Stomach (tissue), 9 donors: ENCODE measurements around the gene FARS2. TPM values are rescaled to one million over a fixed set of nuclear protein-coding genes. Genes with fewer than 3 reads are reported as not detected.

Experiments used
- DNase-seq, 2 donors: peaks; one replicate each; pipeline versions ENCODE4 v3.0.0 to v3.0.0-alpha.2; 2013 to 2019
- H3K27ac ChIP-seq, 5 donors: fragments of 200-600 bp in 4 of 5; sonication (generic) in 4 of 5; one replicate each; pipeline ENCODE4 v1.5.1; 2013 to 2019; ENCODE audit warnings: mild to moderate bottlenecking in 1 of 5, moderate library complexity in 1 of 5
- H3K27me3 ChIP-seq, 3 donors: fragments of 200-600 bp; sonication (generic); one replicate each; pipeline ENCODE4 v1.5.1; 2017 to 2019; ENCODE audit warnings: mixed run types in 1 of 3
- H3K36me3 ChIP-seq, 4 donors: fragments of 200-600 bp; sonication (generic); 1 replicate in 3 of 4; 2 replicates in 1 of 4; pipeline ENCODE4 v1.5.1; 2016 to 2019
- H3K4me1 ChIP-seq, 4 donors: fragments of 200-600 bp; sonication (generic); one replicate each; pipeline ENCODE4 v1.5.1; 2016 to 2019
- H3K4me3 ChIP-seq, 4 donors: fragments of 200-600 bp; sonication (generic) in 3 of 4; one replicate each; pipeline ENCODE4 v1.5.1; 2016 to 2019; ENCODE audit warnings: mild to moderate bottlenecking in 1 of 4
- H3K9me3 ChIP-seq, 4 donors: fragments of 200-600 bp; sonication (generic); one replicate each; pipeline ENCODE4 v1.5.1; 2016 to 2019
- CTCF ChIP-seq, 7 experiments: fragments of 450-650 bp in 4 of 7; fragments of 200-600 bp in 3 of 7; sonication (generic) in 3 of 7; IDR thresholded peaks; one replicate each; pipeline ENCODE4 v1.5.1; 2016 to 2019; ENCODE audit warnings: antibody characterized with exemption in 7 of 7, control low read depth in 2 of 7, mild to moderate bottlenecking in 1 of 7
- EP300 ChIP-seq: sonication (generic); formaldehyde crosslinking; IDR thresholded peaks from one replicate; pipeline ENCODE4 v1.6.1; 2017; ENCODE audit warnings: antibody characterized with exemption
- POLR2A ChIP-seq, 4 donors: fragments of 450-650 bp; IDR thresholded peaks; one replicate each; pipeline ENCODE4 v1.6.1; 2016; ENCODE audit warnings: antibody characterized with exemption in 4 of 4, control low read depth in 2 of 4, mild to moderate bottlenecking in 1 of 4, moderate library complexity in 1 of 4
- POLR2AphosphoS5 ChIP-seq, 3 donors: sonication (generic); formaldehyde crosslinking; IDR thresholded peaks; one replicate each; pipeline ENCODE4 v1.6.1; 2016; ENCODE audit warnings: antibody characterized with exemption in 3 of 3
- WGBS, 5 donors: extraction: QIAGEN DNeasy Blood & Tissue Kit in 3 of 5; methylation state at CpG; one replicate each; pipeline versions ENCODE4 v1.1.5 to v1.1.7; 2013 to 2018; 5-methylcytosine and 5-hydroxymethylcytosine counted together
- intact Hi-C: fragments of 100-400 bp; cut with DNase I; formaldehyde crosslinking; loops from one replicate; pipeline ENCODE4 v1.15.1; 2023; ENCODE audit warnings: low total_unique reads
- polyA plus RNA-seq, 3 donors: library from polyadenylated mRNA; stranded (reverse); fragments of 200-250 nt; gene quantifications; one replicate each; pipeline ENCODE4 v1.2.3, GENCODE V29; 2013
- total RNA-seq, 5 donors: library from RNA; depleted of rRNA; stranded (reverse); fragments of >200 nt; gene quantifications; one replicate each; pipeline versions ENCODE4 v1.1.0 to v1.2.3, GENCODE V29; 2014 to 2016
- donor health status: healthy with polysubstance abuse.
- donor health status: Bipolar disorder and iron deficiency.
- donor health status: healthy.

FARS2 gene
- total and polyA plus RNA-seq, 8 donors: 3.8 to 47.8 (median 15.9) TPM

- Histone ChIP-seq H3K9me3 (no peaks in the 10 kb centered on the region), H3K27me3 (no peaks in the 10 kb centered on the region), H3K36me3 (no peaks in the 10 kb centered on the region), H3K4me3 (no peak overlapping the region), H3K4me1 (peaks cover 0 to 7% (median 3%) of the 10 kb centered on the region in 4 donors), H3K27ac (no peak overlapping the region)
- no peak for DNase-seq
- intact Hi-C loops: no loop called here
- 87 to 95% (median 92%) methylated on average over 3 of the region's 3 CpGs for WGBS, 5 donors
- no peak for TF ChIP-seq POLR2A (IDR thresholded peaks at IDR 0.05)
- no peak for TF ChIP-seq EP300
These were observed 306.0 kb downstream of the FARS2 start for GRCh38 chr6:5567352-5567751.

GRCh38 chr6:5567890-5568289, 306.6 kb downstream of the FARS2 start:
- intact Hi-C loops: no loop called here
- no peaks in the 10 kb centered on the region for H3K9me3 ChIP-seq
- H3K4me1 ChIP-seq: peaks cover 0 to 7% (median 3%) of the 10 kb centered on the region in 4 donors
- no peaks in the 10 kb centered on the region for H3K27me3 ChIP-seq
- H3K27ac ChIP-seq: no peak overlapping the region
- TF ChIP-seq EP300: no peak
- TF ChIP-seq POLR2AphosphoS5 (IDR thresholded peaks at IDR 0.05): no peak
- no peak for TF ChIP-seq CTCF (IDR thresholded peaks at IDR 0.05)
- H3K4me3 ChIP-seq: no peak overlapping the region
- no peak for DNase-seq
- H3K36me3 ChIP-seq: no peaks in the 10 kb centered on the region
- WGBS, 5 donors: 82 to 89% (median 84%) methylated on average over 2 of the region's 2 CpGs

GRCh38 chr6:5569491-5569890, 308.2 kb downstream of the FARS2 start:
- no peak overlapping the region for H3K4me3 ChIP-seq
- no peaks in the 10 kb centered on the region for H3K27me3 ChIP-seq
- no peaks in the 10 kb centered on the region for H3K36me3 ChIP-seq
- peaks cover 0 to 6% (median 2%) of the 10 kb centered on the region in 4 donors for H3K9me3 ChIP-seq
- H3K4me1 ChIP-seq: peaks cover 0 to 7% (median 3%) of the 10 kb centered on the region in 4 donors
- WGBS, 5 donors: 92 to 100% (median 98%) methylated on average over 2 of the region's 2 CpGs
- DNase-seq: no peak
- H3K27ac ChIP-seq: no peak overlapping the region
- no peak for TF ChIP-seq CTCF (IDR thresholded peaks at IDR 0.05)
- no peak for TF ChIP-seq EP300
- no peak for TF ChIP-seq POLR2A (IDR thresholded peaks at IDR 0.05)
- no peak for TF ChIP-seq POLR2AphosphoS5 (IDR thresholded peaks at IDR 0.05)
- intact Hi-C loops: no loop called here

- no peaks in the 10 kb centered on the region for H3K4me1 ChIP-seq
- TF ChIP-seq CTCF (IDR thresholded peaks at IDR 0.05) (no peak), POLR2AphosphoS5 (IDR thresholded peaks at IDR 0.05) (no peak)
- DNase-seq: no peak
- H3K27me3 ChIP-seq: no peaks in the 10 kb centered on the region
- intact Hi-C loops: no loop called here
- H3K9me3 ChIP-seq: peaks cover 0 to 13% (median 4%) of the 10 kb centered on the region in 4 donors
- WGBS, 5 donors: 72 to 85% (median 79%) methylated on average over 6 of the region's 6 CpGs
- H3K36me3 ChIP-seq: no peaks in the 10 kb centered on the region
- H3K27ac ChIP-seq: no peak overlapping the region
- no peak overlapping the region for H3K4me3 ChIP-seq
These were observed 309.3 kb downstream of the FARS2 start for GRCh38 chr6:5570641-5571040.

- intact Hi-C loops: no loop called here
- no peaks in the 10 kb centered on the region for H3K27me3 ChIP-seq
- H3K36me3 ChIP-seq: no peaks in the 10 kb centered on the region
- no peak overlapping the region for H3K4me3 ChIP-seq
- WGBS, 5 donors: 69 to 79% (median 72%) methylated on average over 12 of the region's 12 CpGs
- peaks cover 0 to 3% (median 0%) of the 10 kb centered on the region in 4 donors for H3K9me3 ChIP-seq
- no peaks in the 10 kb centered on the region for H3K4me1 ChIP-seq
- DNase-seq: peak in 1 of 2 donors; percentile 39
- TF ChIP-seq POLR2A (IDR thresholded peaks at IDR 0.05) (no peak), CTCF (IDR thresholded peaks at IDR 0.05) (no peak), POLR2AphosphoS5 (IDR thresholded peaks at IDR 0.05) (no peak), EP300 (no peak)
- H3K27ac ChIP-seq: no peak overlapping the region
These were observed 319.6 kb downstream of the FARS2 start for GRCh38 chr6:5580736-5581581.
